Erythroblast (primary cell): ENCODE data around the gene WRAP53.

Experiments used
- GATA1 ChIP-seq: IDR thresholded peaks from 2 replicates; pipeline ENCODE4 v1.6.1; 2011; ENCODE audit warnings: low read depth, mild to moderate bottlenecking, control low read depth, low read length, moderate library complexity
- POLR2A ChIP-seq: IDR thresholded peaks from 2 replicates; pipeline ENCODE4 v1.6.1; 2011; ENCODE audit warnings: mild to moderate bottlenecking, low read length

- TF ChIP-seq POLR2A (no peak), GATA1 (no peak)
Measured at GRCh38 chr17:7656958-7657609, 31.2 kb upstream of the WRAP53 start.
